ENCODE results near the gene DDX23. TPM values are rescaled to one million over a fixed set of nuclear protein-coding genes. Genes with fewer than 3 reads are reported as not detected.

DDX23 gene
- total RNA-seq, 2 donors from 2014 or later = 90.7 to 121 TPM

DNA sequence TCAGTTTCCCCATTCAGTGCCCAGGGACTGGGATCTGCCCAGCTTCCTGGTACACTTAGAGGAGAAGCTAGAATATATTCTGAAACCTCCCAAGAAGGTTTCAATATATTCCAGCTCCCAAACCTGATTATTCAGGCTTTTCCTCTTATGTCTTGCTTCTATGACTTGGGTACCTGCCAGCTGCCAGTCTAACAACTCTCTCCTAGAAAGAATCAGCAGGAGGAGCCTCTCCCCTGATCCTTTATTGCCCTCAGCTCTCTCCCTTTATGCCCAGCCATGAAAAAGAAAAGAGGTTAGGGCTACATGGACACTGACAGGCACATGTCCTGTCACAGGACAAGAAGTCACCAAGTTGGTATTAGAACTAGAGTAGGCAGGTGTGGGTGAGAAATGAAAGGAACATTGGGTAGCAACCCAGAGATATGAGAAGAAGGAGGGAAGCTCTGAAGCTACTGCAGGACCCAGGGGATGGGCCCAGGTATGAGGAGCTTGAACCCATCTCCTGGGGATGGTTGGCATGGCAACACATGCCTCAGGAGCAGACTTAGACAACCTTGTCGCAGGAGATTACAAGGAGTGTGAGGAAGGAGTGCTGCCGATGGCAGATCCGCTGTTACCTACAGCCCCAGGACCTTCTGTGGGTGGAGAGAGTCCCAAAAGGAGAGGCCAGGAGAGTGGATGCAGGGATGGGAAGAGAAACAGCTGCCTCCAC, 35.7 kb downstream of the DDX23 start:
- DNase-seq (ENCODE audit: low spot score in 2 of 2) (no peak), ATAC-seq (no peak)
- Mint-ChIP-seq H3K9me3 (no peaks in the 10 kb centered on the region), H3K27ac (no peak overlapping the region), H3K36me3 (no peaks in the 10 kb centered on the region)

DNA sequence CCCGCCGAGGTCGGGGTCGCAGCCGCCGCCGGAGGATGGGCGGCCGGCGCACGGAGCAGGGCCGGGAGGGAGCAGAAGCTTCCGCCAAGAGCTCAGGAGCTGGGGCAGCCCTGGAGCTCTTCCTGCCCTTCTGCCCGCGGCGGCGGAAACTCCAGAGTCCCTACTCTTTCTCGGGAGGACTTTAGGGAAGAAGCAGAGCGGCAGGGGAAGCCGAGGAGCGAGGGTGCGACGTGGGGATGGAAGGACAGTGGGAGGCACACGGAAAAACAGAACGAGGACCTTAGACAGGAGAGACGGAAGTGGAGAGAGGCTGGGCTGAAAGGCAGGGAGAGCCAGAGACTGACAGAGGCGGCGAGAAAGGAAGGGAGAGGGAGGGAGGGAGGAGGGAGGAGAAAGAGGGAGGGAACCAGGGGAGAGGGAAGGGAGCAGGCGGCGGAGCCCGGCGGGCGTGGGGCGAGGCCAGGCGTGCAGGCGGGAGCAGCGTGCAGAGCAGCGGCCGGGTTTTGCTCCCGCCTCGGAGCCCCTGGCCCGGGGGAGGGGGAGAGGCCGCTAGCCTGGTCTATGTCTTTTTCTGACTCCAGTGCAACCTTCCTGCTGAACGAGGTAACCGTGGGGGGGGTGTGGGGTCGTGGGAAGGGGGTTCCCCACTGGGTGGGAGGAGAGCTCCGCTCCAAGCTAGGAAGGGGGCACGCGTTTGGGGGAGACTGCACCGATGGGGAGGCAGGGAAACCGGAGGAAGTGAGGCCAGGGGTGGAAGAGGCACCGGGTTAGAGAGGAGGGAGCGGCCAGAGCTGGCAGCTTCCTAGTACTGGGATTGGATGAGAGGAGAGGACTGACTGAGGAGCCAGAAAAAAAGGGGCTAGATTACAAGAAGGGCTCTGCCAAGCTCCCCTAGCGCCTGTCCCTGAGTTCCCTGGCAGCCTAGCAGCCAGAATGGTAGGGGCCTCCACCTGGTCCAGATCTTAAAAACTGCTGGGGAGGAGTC, 36.5 kb downstream of the DDX23 start:
- H3K36me3 Mint-ChIP-seq = no peaks in the 10 kb centered on the region
- peak; percentile 30 to 60 for DNase-seq (ENCODE audit: low spot score in 2 of 2)

DNA sequence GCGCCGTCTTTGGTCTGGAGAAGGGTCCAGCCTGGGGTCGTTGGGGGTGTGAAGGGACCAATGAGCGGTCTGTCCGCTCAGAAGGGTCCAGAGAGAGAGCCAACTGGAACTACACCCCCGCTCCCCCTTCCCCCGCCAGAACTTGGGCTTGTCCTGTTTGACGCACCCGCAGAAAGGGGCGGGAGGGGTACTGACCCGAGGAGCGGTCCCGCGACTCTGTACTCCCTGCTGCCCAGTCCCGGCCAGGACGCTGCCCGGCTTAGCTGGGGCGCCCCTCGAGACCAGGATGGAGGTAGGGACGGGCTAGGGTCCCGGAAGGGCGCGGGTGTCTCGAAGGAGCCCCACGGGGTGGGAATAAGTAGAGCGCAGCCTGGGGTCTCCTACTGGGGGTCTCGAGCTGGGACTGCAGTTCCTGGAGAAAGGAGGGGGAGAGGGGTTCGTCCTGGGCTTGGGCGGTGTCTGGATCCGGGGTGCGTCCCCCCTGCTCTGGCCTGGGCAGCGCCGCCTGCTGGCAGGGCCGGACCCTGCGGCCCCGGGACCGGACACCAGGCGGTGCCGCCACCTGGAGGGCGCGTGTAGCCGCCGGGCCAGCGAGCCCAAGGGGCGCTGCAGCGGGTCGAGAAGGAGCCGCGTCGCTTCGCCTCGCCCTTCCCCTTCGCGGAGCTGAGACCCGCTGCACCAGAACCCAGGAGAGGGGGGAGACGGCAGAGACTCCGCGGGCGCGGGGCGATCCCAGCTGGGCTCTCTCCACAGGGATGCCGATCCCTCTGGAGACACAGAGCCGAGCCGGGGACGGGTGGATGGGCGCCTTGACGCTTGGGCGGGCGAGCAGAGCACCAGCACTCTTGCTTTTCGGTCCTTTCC, 37.5 kb downstream of the DDX23 start:
- peak; percentile 86 to 94 for DNase-seq (ENCODE audit: low spot score in 2 of 2)
- H3K36me3 Mint-ChIP-seq = no peaks in the 10 kb centered on the region
- peak; percentile 81 for ATAC-seq
- peak overlapping the region; percentile 50 to 75 for H3K27ac Mint-ChIP-seq
- no peaks in the 10 kb centered on the region for H3K9me3 Mint-ChIP-seq

More for the DNA sequence above, 36.5 kb downstream of the DDX23 start:
- peak; percentile 48 to 63 for ATAC-seq
- peak overlapping the region; percentile 51 to 75 for H3K27ac Mint-ChIP-seq
- no peaks in the 10 kb centered on the region for H3K9me3 Mint-ChIP-seq

DNA sequence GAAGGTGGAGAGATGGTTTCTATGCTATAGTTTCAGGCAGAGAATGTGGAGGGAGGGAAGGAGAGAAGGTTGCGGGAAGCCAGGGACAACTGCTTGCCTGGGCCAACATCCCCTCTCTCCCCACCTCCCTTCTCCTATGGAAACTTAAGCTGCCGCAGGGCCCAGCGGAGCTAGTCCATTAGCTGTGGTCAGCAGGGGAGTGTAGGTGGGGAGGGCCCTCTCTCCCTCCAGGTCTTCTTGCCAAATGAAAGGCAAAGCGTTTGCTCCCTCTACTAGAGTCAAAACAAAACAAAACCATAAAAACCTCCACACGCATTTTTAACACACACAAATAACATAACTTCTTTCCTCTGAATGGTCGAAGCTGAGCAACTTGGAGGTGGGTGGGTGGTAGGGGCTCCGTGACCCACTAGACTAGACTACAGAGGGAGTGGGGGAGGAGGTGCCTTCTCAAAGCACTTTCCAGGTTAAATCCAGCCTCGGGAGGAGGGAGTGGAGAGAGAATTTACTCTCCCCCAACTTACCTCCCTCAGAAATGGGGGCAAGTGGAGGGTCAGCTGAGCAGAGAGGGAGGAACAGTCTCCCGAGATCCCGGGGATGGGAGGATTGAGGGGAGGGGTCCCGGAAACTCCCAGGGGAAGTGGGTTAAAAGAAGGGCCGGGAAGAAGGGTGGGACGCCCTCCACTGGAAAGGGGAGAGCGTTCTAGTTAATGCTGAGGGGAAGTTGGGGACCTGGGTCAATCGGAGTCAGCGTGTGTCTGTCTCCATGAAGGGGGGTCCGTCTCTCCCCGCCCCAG, 38.3 kb downstream of the DDX23 start:
- no peak for ATAC-seq
- DNase-seq (ENCODE audit: low spot score in 2 of 2) = no peak
- H3K36me3 Mint-ChIP-seq = no peaks in the 10 kb centered on the region
- H3K27ac Mint-ChIP-seq = peak overlapping the region in 1 of 2 donors; percentile 75
- no peaks in the 10 kb centered on the region for H3K9me3 Mint-ChIP-seq

DNA sequence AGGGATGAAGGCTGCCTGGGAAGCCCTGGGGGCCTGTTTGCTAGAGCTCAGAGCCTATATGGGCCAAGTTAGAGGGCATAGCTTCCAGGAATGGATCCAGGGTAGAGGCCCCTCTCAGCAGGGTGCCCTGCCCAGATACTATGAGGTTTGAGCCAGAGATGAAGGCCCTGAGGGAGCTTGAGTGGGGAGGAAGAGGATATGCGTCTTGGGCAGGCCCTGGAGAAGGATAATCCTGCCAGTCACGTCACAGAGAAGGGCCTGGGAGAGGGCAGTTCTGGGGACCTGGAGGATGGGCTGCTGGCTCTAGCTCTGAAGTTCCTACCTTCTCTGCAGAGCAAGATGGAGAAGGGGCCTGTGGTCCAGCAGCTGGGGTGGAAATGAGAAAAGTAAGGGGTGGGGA, 39.6 kb downstream of the DDX23 start:
- H3K9me3 Mint-ChIP-seq = no peaks in the 10 kb centered on the region
- no peaks in the 10 kb centered on the region for H3K36me3 Mint-ChIP-seq

DNA sequence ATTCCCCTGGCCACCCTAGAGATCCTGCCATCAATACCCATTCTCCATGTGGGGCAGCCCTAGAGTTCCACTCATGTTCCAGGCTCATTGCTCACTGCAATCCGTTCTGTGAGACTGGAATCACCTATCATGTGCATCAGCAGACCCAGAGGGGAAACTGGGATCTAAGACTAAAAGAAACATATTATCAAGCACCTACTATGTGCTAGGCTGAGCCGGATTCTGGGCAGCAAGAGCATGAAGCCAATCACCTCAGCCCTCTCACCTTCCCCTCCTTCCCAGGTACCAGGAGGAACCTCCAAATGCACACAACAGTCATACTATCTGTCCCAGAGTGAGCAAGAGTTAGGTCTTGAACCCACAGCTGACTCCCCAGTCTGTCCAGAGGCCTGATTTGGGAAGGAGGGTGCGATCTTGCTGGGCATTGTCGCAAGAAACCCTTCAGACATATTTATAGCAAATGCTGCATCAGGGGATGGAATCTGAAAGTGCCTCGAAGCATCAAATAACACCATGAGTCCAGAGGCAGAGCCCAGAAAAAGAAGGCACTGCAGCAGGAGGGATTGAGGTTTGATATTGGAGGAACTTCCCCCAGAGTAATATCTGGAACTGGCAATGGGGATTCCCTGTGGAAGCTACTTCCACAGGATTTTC, 40.4 kb downstream of the DDX23 start:
- no peaks in the 10 kb centered on the region for H3K36me3 Mint-ChIP-seq
- DNase-seq (ENCODE audit: low spot score in 2 of 2) = no peak
- H3K9me3 Mint-ChIP-seq = no peaks in the 10 kb centered on the region
- H3K27ac Mint-ChIP-seq = no peak overlapping the region
- no peak for ATAC-seq

More for the DNA sequence above, 39.6 kb downstream of the DDX23 start:
- DNase-seq (ENCODE audit: low spot score in 2 of 2) (no peak), ATAC-seq (no peak)
- H3K27ac Mint-ChIP-seq = no peak overlapping the region

DNA sequence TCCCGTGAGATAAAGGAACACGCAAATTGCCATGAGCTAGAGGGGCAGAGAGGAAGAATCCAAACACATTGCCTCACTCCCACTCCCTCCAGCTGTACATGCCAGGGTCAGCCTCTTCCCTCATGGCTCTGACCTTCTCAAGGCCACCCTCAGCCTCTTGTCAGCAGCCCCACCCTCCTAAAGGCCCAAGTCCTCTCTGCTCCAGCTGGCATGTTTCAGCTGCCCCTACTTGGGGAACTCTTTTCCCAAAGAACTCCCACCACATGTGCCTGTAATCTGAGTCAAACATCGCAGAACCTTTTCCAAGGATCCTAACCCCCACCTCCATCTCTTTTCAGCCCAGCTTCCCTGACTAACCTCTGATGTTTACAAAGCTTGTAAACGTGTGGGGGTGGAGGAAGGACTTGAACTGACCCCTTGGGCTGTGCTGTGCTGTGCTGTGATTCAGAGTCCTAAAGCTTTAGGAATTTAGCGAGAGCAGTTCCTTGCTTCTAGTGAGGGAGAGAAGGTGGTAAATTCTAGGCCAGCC, 41.0 kb downstream of the DDX23 start:
- ATAC-seq (no peak), DNase-seq (ENCODE audit: low spot score in 2 of 2) (no peak)
- Mint-ChIP-seq H3K27ac (no peak overlapping the region), H3K9me3 (no peaks in the 10 kb centered on the region), H3K36me3 (no peaks in the 10 kb centered on the region)

DNA sequence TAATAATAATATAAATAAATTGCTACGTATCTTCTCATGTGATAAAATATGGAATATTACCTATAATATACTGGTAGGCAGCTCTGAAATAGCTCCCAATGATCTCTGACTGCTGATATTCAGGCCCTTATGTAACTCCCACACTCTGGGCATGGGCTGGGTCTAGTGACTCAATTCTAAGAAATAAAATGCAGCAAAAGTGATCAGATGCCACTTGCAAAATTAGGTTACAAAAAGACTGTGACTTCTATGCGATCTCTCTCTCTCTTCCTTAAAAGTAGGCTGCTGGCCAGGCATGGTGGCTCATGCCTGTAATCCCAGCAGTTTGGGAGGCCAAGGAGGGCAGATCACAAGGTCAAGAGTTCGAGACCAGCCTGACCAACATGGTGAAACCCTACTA, 44.0 kb downstream of the DDX23 start:
- no peaks in the 10 kb centered on the region for H3K36me3 Mint-ChIP-seq
- H3K9me3 Mint-ChIP-seq = no peaks in the 10 kb centered on the region
- ATAC-seq (no peak), DNase-seq (ENCODE audit: low spot score in 2 of 2) (no peak)
- H3K27ac Mint-ChIP-seq = no peak overlapping the region

DNA sequence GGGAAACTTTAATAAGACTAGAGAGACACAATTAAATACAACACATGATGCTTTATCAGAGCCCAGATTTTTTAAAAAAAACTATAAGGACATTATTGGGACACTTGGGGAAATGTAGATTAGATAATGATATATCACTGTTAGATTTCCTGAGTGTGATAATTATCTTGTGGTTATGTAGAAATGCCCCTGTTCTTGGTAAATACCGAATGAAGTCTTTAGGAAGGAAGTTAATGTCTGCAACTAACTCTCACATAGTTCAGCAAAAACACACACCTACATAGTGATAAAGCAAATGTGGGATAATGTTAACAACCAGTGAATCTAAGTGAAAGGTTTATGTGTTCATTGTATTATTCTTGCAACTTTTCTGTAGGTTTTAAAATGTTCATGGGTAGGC, 48.3 kb downstream of the DDX23 start:
- DNase-seq (ENCODE audit: low spot score in 2 of 2) (no peak), ATAC-seq (no peak)
- no peaks in the 10 kb centered on the region for H3K9me3 Mint-ChIP-seq
- H3K36me3 Mint-ChIP-seq = no peaks in the 10 kb centered on the region
- no peak overlapping the region for H3K27ac Mint-ChIP-seq

DNA sequence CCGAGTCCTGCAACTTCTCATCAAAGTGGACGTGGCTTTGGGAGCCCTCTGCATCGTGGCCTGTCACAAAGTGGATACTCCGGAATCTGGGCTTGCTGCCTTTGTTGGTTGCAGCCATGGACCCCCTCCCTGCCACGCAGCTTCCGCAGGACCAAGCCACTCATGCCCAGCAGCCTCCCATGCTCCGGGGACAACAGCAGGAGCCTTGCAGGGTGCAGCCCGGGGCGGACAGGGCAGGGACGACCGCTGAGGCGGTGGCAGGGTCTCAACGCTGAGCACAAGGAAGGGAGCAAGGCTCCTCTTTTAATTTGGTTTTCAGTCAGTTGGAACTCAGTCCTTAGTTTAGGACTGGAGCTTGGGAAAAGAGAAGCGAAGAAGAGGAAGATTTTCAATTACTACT, 51.0 kb downstream of the DDX23 start:
- H3K27ac Mint-ChIP-seq = no peak overlapping the region
- ATAC-seq = no peak
- no peak for DNase-seq (ENCODE audit: low spot score in 2 of 2)
- H3K9me3 Mint-ChIP-seq = no peaks in the 10 kb centered on the region
- no peaks in the 10 kb centered on the region for H3K36me3 Mint-ChIP-seq

DNA sequence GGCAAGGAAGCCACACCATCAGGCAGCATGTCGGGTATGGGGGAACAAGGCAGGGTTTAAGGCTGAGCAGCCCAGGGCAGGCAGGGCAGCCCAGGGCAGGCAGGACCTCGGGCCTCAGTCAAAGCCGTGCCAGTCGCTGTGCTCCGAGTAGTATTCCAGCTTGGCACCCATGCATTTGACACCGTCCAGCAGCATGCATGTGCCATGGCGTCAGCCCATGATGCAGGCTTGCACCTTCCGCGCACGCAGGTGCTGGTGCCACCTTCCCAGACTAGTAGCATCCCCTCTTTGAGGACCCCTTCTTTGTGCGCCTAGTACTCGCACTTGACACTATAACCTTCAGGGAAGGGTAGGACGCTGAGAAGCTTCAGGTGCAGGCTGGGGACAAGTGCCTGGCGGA, 51.5 kb downstream of the DDX23 start:
- no peaks in the 10 kb centered on the region for H3K9me3 Mint-ChIP-seq
- ATAC-seq (no peak), DNase-seq (ENCODE audit: low spot score in 2 of 2) (no peak)
- no peaks in the 10 kb centered on the region for H3K36me3 Mint-ChIP-seq
- H3K27ac Mint-ChIP-seq = no peak overlapping the region

DNA sequence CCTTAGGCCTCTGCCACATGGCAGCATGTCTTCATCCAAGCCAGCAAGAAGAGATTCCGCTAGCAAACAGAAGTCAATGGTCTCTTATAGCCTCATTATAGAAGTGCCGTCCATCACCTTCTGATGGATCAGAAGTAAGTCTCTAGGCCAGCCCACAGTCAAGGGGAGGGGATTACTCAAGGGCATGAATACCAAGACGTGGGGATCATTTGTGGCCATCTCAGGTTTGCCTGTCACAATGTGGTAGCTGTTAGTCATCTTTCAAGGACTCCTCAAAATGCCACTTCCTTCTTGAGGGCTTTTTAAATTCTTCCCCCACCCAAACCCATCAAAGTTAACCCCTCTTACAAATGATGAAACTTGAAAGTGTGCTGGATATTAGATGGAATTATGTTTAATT, 55.0 kb downstream of the DDX23 start:
- DNase-seq (ENCODE audit: low spot score in 2 of 2) (no peak), ATAC-seq (peak; percentile 83 to 88)
- no peaks in the 10 kb centered on the region for H3K36me3 Mint-ChIP-seq
- H3K27ac Mint-ChIP-seq = no peak overlapping the region
- no peaks in the 10 kb centered on the region for H3K9me3 Mint-ChIP-seq

DNA sequence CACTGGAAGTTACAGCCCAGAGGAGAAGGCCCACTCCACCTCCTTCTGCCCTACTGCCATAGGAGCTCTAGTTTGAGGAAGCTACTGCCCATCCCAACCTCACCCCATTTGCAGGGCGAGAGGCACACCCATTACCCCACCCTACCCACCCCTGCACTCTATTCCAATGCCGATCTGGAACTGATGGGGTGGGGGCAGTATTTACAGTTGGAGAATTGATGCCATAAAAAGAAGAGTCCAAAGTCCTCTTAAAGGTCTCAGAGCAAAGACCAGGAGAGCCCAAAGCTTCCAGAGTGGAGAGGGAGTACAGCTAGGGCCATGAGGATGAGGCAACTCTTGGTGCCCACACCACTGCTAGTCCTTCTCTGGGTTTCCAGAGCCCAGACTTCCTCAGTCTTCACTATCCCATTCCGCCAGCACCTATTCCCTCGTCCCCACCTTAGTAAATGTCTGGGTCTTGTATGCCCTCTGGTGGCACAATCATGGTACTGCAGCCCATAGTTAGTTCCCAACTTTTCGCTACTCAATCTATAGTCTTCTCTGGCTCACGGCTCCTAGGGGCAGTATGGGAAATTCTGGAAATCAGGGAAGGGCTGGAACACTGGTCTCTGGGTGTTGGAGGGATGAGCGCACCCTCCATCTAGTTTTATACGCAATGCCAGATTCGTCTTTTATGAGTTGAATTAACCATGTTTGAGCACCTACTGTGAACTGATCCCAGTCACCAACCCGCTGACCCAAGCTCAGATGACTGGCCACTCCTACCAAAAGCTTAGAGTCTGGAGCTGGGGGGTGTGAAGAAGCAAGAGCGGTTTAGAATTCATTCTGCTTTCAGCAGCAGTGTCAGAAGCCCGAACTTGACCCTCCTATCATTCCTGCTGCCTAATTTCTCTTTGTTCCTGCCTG, 56.2 kb downstream of the DDX23 start:
- peak; percentile 68 to 75 for ATAC-seq
- no peaks in the 10 kb centered on the region for H3K9me3 Mint-ChIP-seq
- DNase-seq (ENCODE audit: low spot score in 2 of 2) = peak in 1 of 2 donors; percentile 44
- no peaks in the 10 kb centered on the region for H3K36me3 Mint-ChIP-seq
- H3K27ac Mint-ChIP-seq = no peak overlapping the region

DNA sequence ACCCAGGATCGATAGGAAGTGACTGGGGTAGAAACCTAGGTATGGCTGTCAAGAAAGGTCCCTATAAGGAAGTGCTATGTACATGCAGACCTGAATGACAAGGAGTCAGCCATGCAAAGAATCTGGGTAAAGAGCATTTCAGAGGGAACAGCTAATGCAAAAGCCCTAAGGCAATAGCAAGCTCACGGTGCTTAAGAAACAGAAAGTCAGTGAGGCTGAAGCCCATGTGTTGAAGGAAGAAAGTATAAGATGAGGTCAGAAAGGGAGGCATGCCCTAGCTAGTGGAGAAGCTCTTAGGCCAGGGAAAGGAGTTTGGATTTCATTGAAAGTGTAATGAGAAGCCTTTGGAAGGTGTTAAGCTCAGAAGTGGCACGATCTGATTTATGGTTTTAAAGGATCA, 57.1 kb downstream of the DDX23 start:
- Mint-ChIP-seq H3K9me3 (no peaks in the 10 kb centered on the region), H3K36me3 (no peaks in the 10 kb centered on the region), H3K27ac (no peak overlapping the region)
- DNase-seq (ENCODE audit: low spot score in 2 of 2) (no peak), ATAC-seq (no peak)
